HUES6 (cell line): ENCODE data around the gene ADAMTSL5.
"Not testable (repeated sequence)": the region's sequence is repeated elsewhere in the genome, so short reads cannot be mapped to it uniquely, and the experiment has no call there.

Experiments
- H3K27ac ChIP-seq: 2 replicates; pipeline ENCODE4 v1.7.0; 2013; ENCODE audit warnings: low read depth, mild to moderate bottlenecking, low read length, inconsistent platforms
- H3K27me3 ChIP-seq: 2 replicates; pipeline ENCODE4 v1.6.1; 2013; ENCODE audit warnings: low read length; ENCODE audit not compliant: control insufficient read depth, insufficient read depth
- H3K36me3 ChIP-seq: 2 replicates; pipeline ENCODE4 v1.6.1; 2013; ENCODE audit warnings: low read length; ENCODE audit not compliant: control insufficient read depth, insufficient read depth
- H3K4me1 ChIP-seq: 2 replicates; pipeline ENCODE4 v1.6.1; 2013; ENCODE audit warnings: low read length; ENCODE audit not compliant: control insufficient read depth, insufficient read depth
- H3K4me3 ChIP-seq: 2 replicates; pipeline ENCODE4 v1.5.1; 2013; ENCODE audit warnings: low read depth, low read length
- H3K9ac ChIP-seq: one replicate; pipeline ENCODE4 v1.6.1; 2013; ENCODE audit warnings: mild to moderate bottlenecking, low read length
- H3K9me3 ChIP-seq: 2 replicates; pipeline ENCODE4 v1.6.1; 2013; ENCODE audit warnings: low read depth, low read length; ENCODE audit not compliant: control insufficient read depth, insufficient read depth

ADAMTSL5 gene

GRCh38 chr19:1522061-1522460 lies 9.2 kb upstream of the ADAMTSL5 start:
- Histone ChIP-seq H3K9ac (no peak overlapping the region), H3K4me3 (no peak overlapping the region), H3K4me1 (peaks cover 4% of the 10 kb centered on the region; the same call in 1 of the 2 replicates), H3K36me3 (no peaks in the 10 kb centered on the region), H3K27me3 (peaks cover 72% of the 10 kb centered on the region), H3K9me3 (no peaks in the 10 kb centered on the region), H3K27ac (no peak overlapping the region)

GRCh38 chr19:1521636-1522035 lies 8.8 kb upstream of the ADAMTSL5 start:
- Histone ChIP-seq H3K27me3 (peaks cover 70% of the 10 kb centered on the region), H3K4me1 (peaks cover 4% of the 10 kb centered on the region; the same call in 1 of the 2 replicates), H3K36me3 (no peaks in the 10 kb centered on the region), H3K9ac (no peak overlapping the region), H3K9me3 (no peaks in the 10 kb centered on the region), H3K4me3 (no peak overlapping the region), H3K27ac (no peak overlapping the region)

- no peaks in the 10 kb centered on the region for H3K36me3 ChIP-seq
- no peak overlapping the region for H3K27ac ChIP-seq
- peaks cover 67% of the 10 kb centered on the region for H3K27me3 ChIP-seq
- H3K9me3 ChIP-seq: no peaks in the 10 kb centered on the region
- H3K9ac ChIP-seq: no peak overlapping the region
- H3K4me3 ChIP-seq: no peak overlapping the region
- peaks cover 4% of the 10 kb centered on the region; the same call in 1 of the 2 replicates for H3K4me1 ChIP-seq
Observed at GRCh38 chr19:1520203-1520780, 7.5 kb upstream of the ADAMTSL5 start.

GRCh38 chr19:1519802-1520201 lies 7.0 kb upstream of the ADAMTSL5 start:
- H3K9ac ChIP-seq, H3K9me3 ChIP-seq, H3K27ac ChIP-seq, H3K4me3 ChIP-seq, H3K4me1 ChIP-seq, H3K36me3 ChIP-seq: not testable (repeated sequence)
- peaks cover 67% of the 10 kb centered on the region for H3K27me3 ChIP-seq

GRCh38 chr19:1518471-1518870 lies 5.7 kb upstream of the ADAMTSL5 start:
- H3K4me1 ChIP-seq: no peaks in the 10 kb centered on the region
- H3K9ac ChIP-seq: no peak overlapping the region

GRCh38 chr19:1516395-1516753 lies 3.6 kb upstream of the ADAMTSL5 start:
- Histone ChIP-seq H3K27me3 (peaks cover 55% of the 10 kb centered on the region), H3K36me3 (no peaks in the 10 kb centered on the region), H3K4me3 (no peak overlapping the region), H3K27ac (no peak overlapping the region), H3K9me3 (no peaks in the 10 kb centered on the region), H3K4me1 (no peaks in the 10 kb centered on the region), H3K9ac (no peak overlapping the region)

More at GRCh38 chr19:1518471-1518870, 5.7 kb upstream of the ADAMTSL5 start:
- no peaks in the 10 kb centered on the region for H3K9me3 ChIP-seq
- H3K36me3 ChIP-seq: no peaks in the 10 kb centered on the region
- peaks cover 61% of the 10 kb centered on the region for H3K27me3 ChIP-seq
- no peak overlapping the region for H3K4me3 ChIP-seq
- no peak overlapping the region for H3K27ac ChIP-seq

GRCh38 chr19:1514986-1515721 lies 2.3 kb upstream of the ADAMTSL5 start:
- H3K9ac ChIP-seq: no peak overlapping the region
- no peak overlapping the region for H3K27ac ChIP-seq
- H3K36me3 ChIP-seq: no peaks in the 10 kb centered on the region
- no peak overlapping the region for H3K4me3 ChIP-seq
- no peaks in the 10 kb centered on the region for H3K9me3 ChIP-seq
- peaks cover 58% of the 10 kb centered on the region for H3K27me3 ChIP-seq
- H3K4me1 ChIP-seq: peaks cover 3% of the 10 kb centered on the region; the same call in 1 of the 2 replicates

GRCh38 chr19:1514295-1514661 lies 1.5 kb upstream of the ADAMTSL5 start:
- H3K9me3 ChIP-seq: no peaks in the 10 kb centered on the region
- H3K9ac ChIP-seq: no peak overlapping the region
- no peaks in the 10 kb centered on the region for H3K36me3 ChIP-seq
- peaks cover 62% of the 10 kb centered on the region for H3K27me3 ChIP-seq
- H3K27ac ChIP-seq: no peak overlapping the region
- peaks cover 3% of the 10 kb centered on the region; the same call in 1 of the 2 replicates for H3K4me1 ChIP-seq
- H3K4me3 ChIP-seq: no peak overlapping the region

GRCh38 chr19:1513499-1514294 lies 878 bp upstream of the ADAMTSL5 start:
- no peak overlapping the region for H3K27ac ChIP-seq
- peak overlapping the region; percentile 52 for H3K4me3 ChIP-seq
- H3K9ac ChIP-seq: no peak overlapping the region

GRCh38 chr19:1511318-1512317 lies 1.2 kb downstream of the ADAMTSL5 start:
- Histone ChIP-seq H3K36me3 (no peaks in the 10 kb centered on the region), H3K9me3 (no peaks in the 10 kb centered on the region), H3K27ac (no peak overlapping the region), H3K4me1 (peaks cover 5% of the 10 kb centered on the region; the same call in 1 of the 2 replicates), H3K4me3 (no peak overlapping the region), H3K27me3 (peaks cover 56% of the 10 kb centered on the region), H3K9ac (no peak overlapping the region)

More at GRCh38 chr19:1513499-1514294, 878 bp upstream of the ADAMTSL5 start:
- peaks cover 3% of the 10 kb centered on the region; the same call in 1 of the 2 replicates for H3K4me1 ChIP-seq
- H3K9me3 ChIP-seq: no peaks in the 10 kb centered on the region
- peaks cover 62% of the 10 kb centered on the region for H3K27me3 ChIP-seq
- H3K36me3 ChIP-seq: no peaks in the 10 kb centered on the region
